Hepatic stellate cell (primary cell): ENCODE measurements around the gene LHPP.

Experiments
- DNase-seq: peaks from one replicate; pipeline ENCODE4 v3.0.0; 2011; ENCODE audit warnings: low spot score

The LHPP gene

DNA sequence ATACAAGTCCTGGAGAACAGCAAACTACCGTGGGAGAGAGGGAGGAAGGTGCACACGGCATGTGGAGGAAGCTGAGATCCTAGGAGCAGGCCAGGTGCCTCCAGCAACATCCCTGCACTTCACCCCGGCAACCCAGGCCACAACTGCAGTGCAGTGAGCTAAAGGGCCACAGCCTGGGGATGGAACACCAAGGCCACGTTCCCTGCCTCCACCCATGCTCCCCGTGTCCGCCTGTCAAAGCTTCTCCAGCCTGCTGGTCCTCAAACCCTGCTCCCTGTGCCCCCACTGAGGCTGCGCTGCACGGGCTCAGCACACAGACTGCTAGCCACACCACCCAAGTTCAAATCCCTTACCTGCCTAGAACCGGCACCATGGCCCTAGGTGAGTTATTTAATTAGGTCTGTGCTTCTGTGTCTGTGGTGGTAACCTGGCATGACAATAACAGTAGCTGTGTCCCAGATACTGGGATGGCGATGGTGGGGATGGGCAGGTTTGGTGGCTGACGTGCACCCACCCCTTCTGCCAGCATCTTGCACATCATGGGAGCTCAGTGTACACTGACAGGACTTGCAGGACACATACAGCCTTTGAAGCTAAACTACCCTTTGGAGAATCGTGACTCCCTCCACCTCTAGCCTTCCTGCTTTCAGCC, 197.1 kb downstream of the LHPP start:
- DNase-seq: no peak

GRCh38 chr10:124659380-124659779, 197.8 kb downstream of the LHPP start:
- no peak for DNase-seq

GRCh38 chr10:124660404-124661125, 198.9 kb downstream of the LHPP start:
- no peak for DNase-seq

DNA sequence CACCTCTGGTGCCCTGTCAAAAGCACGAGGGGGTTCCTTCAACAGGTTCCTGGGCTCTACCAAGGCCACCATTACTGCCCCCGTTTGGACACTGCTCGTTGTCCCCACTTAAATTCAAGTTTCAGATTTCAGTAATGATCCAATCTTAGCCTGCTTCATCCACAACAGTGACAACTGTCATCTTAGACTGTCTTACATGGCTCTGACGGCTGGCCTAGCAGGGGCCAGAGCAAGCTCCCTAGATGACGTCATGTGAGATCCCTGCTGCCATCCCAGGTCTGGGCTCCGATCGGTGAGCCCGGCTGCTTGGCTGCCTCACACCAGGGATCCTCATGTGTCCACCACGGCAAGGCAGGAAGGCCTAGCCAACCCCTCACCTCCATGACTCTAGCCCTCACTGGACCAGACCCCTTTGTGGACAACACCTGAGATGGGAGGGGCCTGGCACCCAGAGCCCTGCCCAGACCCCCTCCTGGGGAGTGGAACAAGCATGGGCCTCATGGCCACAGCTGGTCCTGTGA, 200.1 kb downstream of the LHPP start:
- DNase-seq: no peak

DNA sequence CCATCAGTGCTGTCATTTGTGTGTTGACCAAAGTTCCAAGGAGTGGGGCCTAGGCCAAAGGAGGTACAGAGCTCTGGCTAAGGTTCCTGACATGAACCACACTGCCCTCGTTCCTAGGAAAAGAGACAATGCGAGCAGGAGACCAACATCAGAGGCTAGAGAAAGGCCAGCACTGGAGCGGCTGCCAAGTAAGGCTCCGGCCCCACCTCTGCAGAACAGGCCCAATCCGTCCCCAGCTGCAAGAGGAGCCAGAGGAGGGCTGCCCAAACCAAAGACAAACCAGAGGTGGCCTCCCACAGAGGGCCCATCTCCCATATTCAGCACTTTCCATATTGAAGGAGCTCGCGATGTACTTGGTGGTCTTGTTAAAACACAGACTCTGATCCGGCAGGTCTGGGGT, 201.6 kb downstream of the LHPP start:
- DNase-seq: no peak
